Right lobe of liver (tissue), 6 donors: ENCODE data around the gene DIAPH1. TPM values are rescaled to one million over a fixed set of nuclear protein-coding genes. Genes with fewer than 3 reads are reported as not detected.
A peak's percentile ranks its signal among the peaks of the same experiment; 100 is the strongest.

Experiments
- ATAC-seq, 4 donors: fragments of 200-7000 bp; cut with Tn5 transposase; one replicate each; pipeline ENCODE4 v1.9.1; 2020; ENCODE audit warnings: mild to moderate bottlenecking in 4 of 4, moderate library complexity in 4 of 4
- DNase-seq, 3 donors: peaks; one replicate each; pipeline ENCODE4 v3.0.0-alpha.2; 2020
- H3K27ac ChIP-seq, 3 donors: fragments of 200-600 bp; one replicate each; pipeline ENCODE4 v1.8.0; 2022
- H3K27me3 ChIP-seq, 2 donors: fragments of 200-600 bp; one replicate each; pipeline ENCODE4 v1.8.0; 2022
- H3K36me3 ChIP-seq, 4 donors: fragments of 200-600 bp; sonication (generic) in 1 of 4; one replicate each; pipeline versions ENCODE4 v1.5.1 to v1.8.0; 2017 to 2022; ENCODE audit warnings: control low read depth in 1 of 4
- H3K4me1 ChIP-seq, 4 donors: fragments of 200-600 bp; sonication (generic) in 1 of 4; one replicate each; pipeline versions ENCODE4 v1.5.1 to v1.8.0; 2017 to 2022; ENCODE audit warnings: control low read depth in 1 of 4
- H3K4me3 ChIP-seq, 3 donors: fragments of 200-600 bp; one replicate each; pipeline ENCODE4 v1.8.0; 2022
- H3K9me3 ChIP-seq, 4 donors: fragments of 200-600 bp; sonication (generic) in 1 of 4; one replicate each; pipeline versions ENCODE4 v1.5.1 to v1.8.0; 2017 to 2022; ENCODE audit warnings: control low read depth in 1 of 4
- POLR2A ChIP-seq: fragments of 450-650 bp; IDR thresholded peaks from one replicate; pipeline ENCODE4 v1.6.1; 2017; ENCODE audit warnings: antibody characterized with exemption, mild to moderate bottlenecking
- WGBS: methylation state at CpG from one replicate; pipeline ENCODE4 v1.1.6; 2018; ENCODE audit warnings: low coverage, low lambda C conversion rate; ENCODE audit not compliant: insufficient coverage; ENCODE audit errors: missing lambda C conversion rate; 5-methylcytosine and 5-hydroxymethylcytosine counted together
- intact Hi-C, 2 donors: fragments of 100-400 bp; cut with DNase I; formaldehyde crosslinking; loops; one replicate each; pipeline versions ENCODE4 v1.11.2 to v1.14.1; 2022
- total RNA-seq, 6 experiments: library from RNA; depleted of rRNA in 2 of 6; stranded (reverse); fragments of >200 nt in 2 of 6; fragmentation: NEBNext Ultra II Directional in 3 of 6; extraction: Animal tissue kit (Norgen Biotek cat#: 25700) in 3 of 6; gene quantifications; one replicate each; pipeline versions ENCODE4 v1.1.0 to v1.2.4, GENCODE V29; 2016 to 2023
- TF ChIP-seq, protein P1 (sequence below), 4 donors: fragments of 200-600 bp in 3 of 4; fragments of 450-650 bp in 1 of 4; IDR thresholded peaks; one replicate each; pipeline versions ENCODE4 v1.5.1 to v1.8.0; 2016 to 2022; ENCODE audit warnings: antibody characterized with exemption in 4 of 4, mild to moderate bottlenecking in 2 of 4
- donor health status: DM: no; HTN: yes; CAD: no.
- donor health status: DM: no; HTN: no; CAD: no.
- donor health status: DM: no; HTN: no; CAD: no.
- donor health status: DM: no; HTN: yes; CAD: no.
- donor health status: DM: no; HTN: yes; CAD: no.

Gene DIAPH1
- total RNA-seq, 6 experiments from 2014 or later, result 93.7 to 114 (median 107) TPM

DNA sequence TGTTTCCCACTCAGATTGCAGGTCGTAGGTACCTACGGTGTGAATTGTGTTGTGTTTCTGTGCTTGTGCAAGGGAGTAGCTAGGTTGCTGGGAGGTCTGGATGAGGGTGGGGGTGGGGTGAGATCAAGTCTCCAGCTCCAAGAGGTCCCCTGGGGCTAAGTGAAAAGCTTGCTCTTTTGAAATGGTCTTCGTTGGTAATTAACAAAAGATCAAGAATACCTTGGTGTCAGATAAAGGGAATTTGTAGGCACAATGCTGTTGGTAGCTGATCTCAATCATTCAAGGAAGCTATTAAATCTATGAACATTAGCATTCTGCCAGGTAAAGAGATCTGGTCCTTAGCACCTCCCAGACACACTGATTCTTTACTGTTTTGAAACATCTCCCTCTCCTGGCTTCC, 134.9 kb downstream of the DIAPH1 start:
- H3K4me1 ChIP-seq, result no peaks in the 10 kb centered on the region
- H3K27ac ChIP-seq, result no peak overlapping the region
- WGBS, result 35% methylated on average over 3 of the region's 3 CpGs
- DNase-seq (no peak), ATAC-seq (no peak)
- H3K36me3 ChIP-seq, result no peaks in the 10 kb centered on the region
- no peaks in the 10 kb centered on the region for H3K27me3 ChIP-seq
- intact Hi-C loops, result no loop called here
- no peak for TF ChIP-seq POLR2A
- TF ChIP-seq, protein P1, sequence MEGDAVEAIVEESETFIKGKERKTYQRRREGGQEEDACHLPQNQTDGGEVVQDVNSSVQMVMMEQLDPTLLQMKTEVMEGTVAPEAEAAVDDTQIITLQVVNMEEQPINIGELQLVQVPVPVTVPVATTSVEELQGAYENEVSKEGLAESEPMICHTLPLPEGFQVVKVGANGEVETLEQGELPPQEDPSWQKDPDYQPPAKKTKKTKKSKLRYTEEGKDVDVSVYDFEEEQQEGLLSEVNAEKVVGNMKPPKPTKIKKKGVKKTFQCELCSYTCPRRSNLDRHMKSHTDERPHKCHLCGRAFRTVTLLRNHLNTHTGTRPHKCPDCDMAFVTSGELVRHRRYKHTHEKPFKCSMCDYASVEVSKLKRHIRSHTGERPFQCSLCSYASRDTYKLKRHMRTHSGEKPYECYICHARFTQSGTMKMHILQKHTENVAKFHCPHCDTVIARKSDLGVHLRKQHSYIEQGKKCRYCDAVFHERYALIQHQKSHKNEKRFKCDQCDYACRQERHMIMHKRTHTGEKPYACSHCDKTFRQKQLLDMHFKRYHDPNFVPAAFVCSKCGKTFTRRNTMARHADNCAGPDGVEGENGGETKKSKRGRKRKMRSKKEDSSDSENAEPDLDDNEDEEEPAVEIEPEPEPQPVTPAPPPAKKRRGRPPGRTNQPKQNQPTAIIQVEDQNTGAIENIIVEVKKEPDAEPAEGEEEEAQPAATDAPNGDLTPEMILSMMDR (IDR thresholded peaks at IDR 0.05), result no peak
- no peak overlapping the region for H3K4me3 ChIP-seq
- H3K9me3 ChIP-seq, result no peaks in the 10 kb centered on the region

DNA sequence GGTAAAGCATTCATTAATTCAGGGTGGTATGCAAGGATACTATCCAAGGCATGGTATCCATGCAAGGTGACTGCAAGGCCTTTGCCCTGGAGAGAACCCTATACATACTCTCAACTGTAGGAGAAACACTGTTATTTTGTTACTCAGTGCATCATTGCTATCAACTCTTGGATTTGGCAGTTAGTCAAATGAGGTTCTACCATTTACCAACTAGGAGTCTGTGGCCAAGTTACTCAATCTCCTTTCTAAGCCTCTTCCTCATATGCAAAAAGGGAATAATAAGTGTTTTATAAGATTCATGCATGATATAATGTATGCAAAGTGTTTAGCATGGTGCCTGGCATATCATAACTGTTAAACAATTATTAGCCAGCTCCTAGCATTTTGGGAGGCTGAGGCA, 139.0 kb downstream of the DIAPH1 start:
- DNase-seq (no peak), ATAC-seq (no peak)
- H3K9me3 ChIP-seq, result no peaks in the 10 kb centered on the region
- intact Hi-C loops, result loop anchor here in 1 of 2 donors (10.0 kb wide), 1 partner anchor 45 kb away; no protein-coding TSS in a partner anchor
- TF ChIP-seq, protein P1 (IDR thresholded peaks at IDR 0.05), result no peak
- no peak for TF ChIP-seq POLR2A
- H3K4me1 ChIP-seq, result peaks cover 0 to 8% (median 2%) of the 10 kb centered on the region in 4 donors
- H3K4me3 ChIP-seq, result no peak overlapping the region
- no peaks in the 10 kb centered on the region for H3K36me3 ChIP-seq
- H3K27ac ChIP-seq, result no peak overlapping the region
- H3K27me3 ChIP-seq, result peaks cover 0 to 4% of the 10 kb centered on the region in 2 donors

DNA sequence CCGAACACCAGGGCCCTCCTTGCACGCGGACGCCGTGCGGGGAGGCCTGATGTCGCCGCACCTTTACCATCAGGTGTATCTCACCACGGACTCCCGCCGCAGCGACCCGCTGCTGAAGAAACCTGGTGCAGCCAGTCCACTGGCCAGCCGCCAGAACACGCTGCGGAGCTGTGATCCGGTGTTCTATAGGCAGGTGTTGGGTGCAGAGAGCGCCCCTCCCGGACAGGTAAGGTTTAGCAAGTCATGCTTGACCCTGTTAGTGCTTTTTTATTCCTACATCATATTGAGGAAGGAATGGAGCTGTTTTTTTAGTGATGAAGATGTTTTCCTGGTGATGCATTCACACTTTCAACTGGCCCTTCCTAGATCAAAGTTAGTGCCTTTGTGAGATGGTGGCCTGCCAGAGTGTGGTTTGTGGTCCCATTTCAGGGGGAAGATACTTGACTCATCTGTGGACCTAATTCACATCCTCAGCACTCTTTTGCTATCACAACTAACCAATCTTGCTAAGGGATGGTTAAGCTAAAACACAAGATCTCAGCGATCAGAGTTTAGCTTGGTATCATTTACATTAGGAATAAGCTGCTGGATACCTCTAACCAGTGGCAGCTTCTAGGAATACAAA, 140.4 kb downstream of the DIAPH1 start:
- peaks cover 0 to 8% (median 2%) of the 10 kb centered on the region in 4 donors for H3K4me1 ChIP-seq
- H3K36me3 ChIP-seq, result no peaks in the 10 kb centered on the region
- DNase-seq (no peak), ATAC-seq (no peak)
- peaks cover 0 to 4% of the 10 kb centered on the region in 2 donors for H3K27me3 ChIP-seq
- intact Hi-C loops, result loop anchor here in 1 of 2 donors (10.0 kb wide), 1 partner anchor 46 kb away; no protein-coding TSS in a partner anchor
- no peaks in the 10 kb centered on the region for H3K9me3 ChIP-seq
- 30% methylated on average over 17 of the region's 20 CpGs for WGBS
- peak overlapping the region in 1 of 3 donors; percentile 1 for H3K4me3 ChIP-seq
- H3K27ac ChIP-seq, result no peak overlapping the region
- TF ChIP-seq, protein P1 (IDR thresholded peaks at IDR 0.05), result peak in 3 of 4 donors; percentile 10 to 16 (median 14)
- no peak for TF ChIP-seq POLR2A

DNA sequence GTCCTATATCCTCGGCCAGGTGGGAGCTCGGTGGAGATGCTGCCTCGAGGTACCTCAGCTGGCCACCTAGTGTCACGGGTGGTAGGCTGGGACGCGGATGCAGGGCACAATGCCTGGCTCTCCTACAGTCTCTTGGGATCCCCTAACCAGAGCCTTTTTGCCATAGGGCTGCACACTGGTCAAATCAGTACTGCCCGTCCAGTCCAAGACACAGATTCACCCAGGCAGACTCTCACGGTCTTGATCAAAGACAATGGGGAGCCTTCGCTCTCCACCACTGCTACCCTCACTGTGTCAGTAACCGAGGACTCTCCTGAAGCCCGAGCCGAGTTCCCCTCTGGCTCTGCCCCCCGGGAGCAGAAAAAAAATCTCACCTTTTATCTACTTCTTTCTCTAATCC, 141.0 kb downstream of the DIAPH1 start:
- no peak for TF ChIP-seq POLR2A
- TF ChIP-seq, protein P1 (IDR thresholded peaks at IDR 0.05), result no peak
- 49% methylated on average over 8 of the region's 13 CpGs for WGBS
- no peaks in the 10 kb centered on the region for H3K36me3 ChIP-seq
- peak overlapping the region in 1 of 3 donors; percentile 1 for H3K4me3 ChIP-seq
- no peak overlapping the region for H3K27ac ChIP-seq
- no peak for DNase-seq
- ATAC-seq, result no peak
- H3K27me3 ChIP-seq, result peaks cover 0 to 4% of the 10 kb centered on the region in 2 donors
- intact Hi-C loops, result loop anchor here in 1 of 2 donors (10.0 kb wide), 1 partner anchor 47 kb away; no protein-coding TSS in a partner anchor
- peaks cover 0 to 8% (median 2%) of the 10 kb centered on the region in 4 donors for H3K4me1 ChIP-seq
- no peaks in the 10 kb centered on the region for H3K9me3 ChIP-seq
